GM23338 (cell line): ENCODE measurements around the gene CACNA2D2. TPM values are rescaled to one million over a fixed set of nuclear protein-coding genes. Genes with fewer than 3 reads are reported as not detected.
A peak's percentile ranks its signal among the peaks of the same experiment; 100 is the strongest.

Source experiments
- ATAC-seq: fragments of 200-7000 bp; cut with Tn5 transposase; 3 replicates; pipeline ENCODE4 v1.9.1; 2020
- DNase-seq: peaks from one replicate; pipeline ENCODE4 v3.0.0-alpha.2; 2015; ENCODE audit warnings: low spot score
- H2AFZ ChIP-seq: fragments of 200-600 bp; sonication (generic); 2 replicates; pipeline ENCODE4 v1.8.0; 2016; ENCODE audit warnings: antibody characterized with exemption, mild to moderate bottlenecking, moderate library complexity
- H3F3A ChIP-seq: fragments of 200-600 bp; sonication (generic); replicated peaks from 2 replicates; pipeline ENCODE4 v1.8.0; 2017; ENCODE audit warnings: antibody characterized with exemption, mixed run types, low read depth
- H3K27ac ChIP-seq: fragments of 200-600 bp; sonication (generic); 2 replicates; pipeline ENCODE4 v1.6.1; 2016; ENCODE audit warnings: low read depth
- H3K27me3 ChIP-seq: fragments of 200-600 bp; sonication (generic); 2 replicates; pipeline ENCODE4 v1.8.0; 2016; ENCODE audit warnings: mild to moderate bottlenecking, mixed run types, moderate library complexity; ENCODE audit not compliant: insufficient read depth
- H3K36me3 ChIP-seq: fragments of 200-600 bp; sonication (generic); 2 replicates; pipeline ENCODE4 v1.8.0; 2016; ENCODE audit warnings: mild to moderate bottlenecking; ENCODE audit not compliant: insufficient read depth
- H3K4me1 ChIP-seq: fragments of 200-600 bp; sonication (generic); 2 replicates; pipeline ENCODE4 v1.8.0; 2016; ENCODE audit warnings: mild to moderate bottlenecking, moderate library complexity; ENCODE audit not compliant: insufficient read depth
- H3K4me2 ChIP-seq: fragments of 200-600 bp; sonication (generic); 2 replicates; pipeline ENCODE4 v1.7.1; 2017; ENCODE audit warnings: mixed run types
- H3K4me3 ChIP-seq: fragments of 200-600 bp; sonication (generic); 2 replicates; pipeline ENCODE4 v1.6.1; 2016; ENCODE audit warnings: mixed run types
- H3K79me2 ChIP-seq: fragments of 200-600 bp; sonication (generic); replicated peaks from 2 replicates; pipeline ENCODE4 v1.8.0; 2017; ENCODE audit warnings: mild to moderate bottlenecking; ENCODE audit not compliant: insufficient read depth
- H3K9me2 ChIP-seq: fragments of 200-600 bp; sonication (generic); 2 replicates; pipeline ENCODE4 v1.8.0; 2017; ENCODE audit not compliant: insufficient read depth
- H4K20me1 ChIP-seq: fragments of 200-600 bp; sonication (generic); replicated peaks from 2 replicates; pipeline ENCODE4 v1.8.0; 2017; ENCODE audit warnings: mild to moderate bottlenecking; ENCODE audit not compliant: insufficient read depth
- H3K27ac Mint-ChIP-seq: 2 replicates; pipeline ENCODE4 v1.8.0; 2020; ENCODE audit warnings: inconsistent platforms, mild to moderate bottlenecking, moderate library complexity, mixed read lengths
- H3K27me3 Mint-ChIP-seq: 3 replicates; pipeline ENCODE4 v1.8.0; 2022; ENCODE audit warnings: low read depth, mild to moderate bottlenecking, moderate library complexity, mixed read lengths, inconsistent platforms; ENCODE audit not compliant: insufficient read depth, poor library complexity
- H3K36me3 Mint-ChIP-seq: 3 replicates; pipeline ENCODE4 v1.8.0; 2021; ENCODE audit warnings: low read depth, mild to moderate bottlenecking, inconsistent platforms, moderate library complexity, mixed read lengths
- H3K4me1 Mint-ChIP-seq: 3 replicates; pipeline ENCODE4 v1.8.0; 2020; ENCODE audit warnings: mild to moderate bottlenecking, inconsistent platforms, mixed read lengths
- H3K4me3 Mint-ChIP-seq: 3 replicates; pipeline ENCODE4 v1.8.0; 2021; ENCODE audit warnings: moderate library complexity, mild to moderate bottlenecking, inconsistent platforms, mixed read lengths
- H3K9me3 Mint-ChIP-seq: 3 replicates; pipeline ENCODE4 v1.8.0; 2020; ENCODE audit warnings: moderate library complexity, mild to moderate bottlenecking, inconsistent platforms, mixed read lengths
- CTCF ChIP-seq, 2 experiments: fragments of 200-600 bp in 1 of 2; sonication (generic) in 1 of 2; conservative IDR thresholded peaks; 2 replicates each; pipeline versions ENCODE4 v1.5.1 to v1.6.1; 2016 to 2017; ENCODE audit warnings: antibody characterized with exemption in 2 of 2, low read depth in 2 of 2, mild to moderate bottlenecking in 2 of 2, moderate library complexity in 1 of 2
- ETS1 ChIP-seq: IDR thresholded peaks from 2 replicates; pipeline ENCODE4 v1.6.1; 2016; ENCODE audit warnings: antibody characterized with exemption
- POLR2AphosphoS5 ChIP-seq: IDR thresholded peaks from 2 replicates; pipeline ENCODE4 v1.6.1; 2016; ENCODE audit warnings: antibody characterized with exemption, low read depth
- polyA plus RNA-seq: library from polyadenylated mRNA; unstranded; fragments of >200 nt; fragmentation: Nextera tagmentation; extraction: Ambion mirVana; gene quantifications from 2 replicates; pipeline ENCODE4 v1.2.1, GENCODE V29; 2016
- total RNA-seq: library from RNA; depleted of rRNA; stranded (reverse); fragments of >200 nt; shearing (Covaris generic); gene quantifications from 2 replicates; pipeline ENCODE4 v1.2.3, GENCODE V29; 2014

Gene CACNA2D2
- total and polyA plus RNA-seq, 2 experiments from 2014 or later, result 4.7 to 11.4 TPM

GRCh38 chr3:50320853-50321335 lies 182.5 kb downstream of the CACNA2D2 start:
- Histone ChIP-seq H3K4me2 (peak overlapping the region; percentile 99), H3K79me2 (peaks cover 26% of the 10 kb centered on the region), H2AFZ (no peak overlapping the region), H4K20me1 (peaks cover 5% of the 10 kb centered on the region; the same call in 1 of the 2 replicates), H3K27ac (peak overlapping the region; percentile 100), H3K27me3 (no peaks in the 10 kb centered on the region), H3K9me2 (no peaks in the 10 kb centered on the region), H3F3A (peaks cover 20% of the 10 kb centered on the region; the same call in 1 of the 2 replicates), H3K36me3 (peaks cover 8% of the 10 kb centered on the region), H3K4me3 (peak overlapping the region; percentile 97), H3K4me1 (peaks cover 15% of the 10 kb centered on the region)
- H3K4me3 Mint-ChIP-seq, result peak overlapping the region; percentile 86
- H3K27me3 Mint-ChIP-seq, result peaks cover 11% of the 10 kb centered on the region
- TF ChIP-seq ETS1, result no peak
- peak; percentile 41 for ATAC-seq
- peaks cover 51% of the 10 kb centered on the region for H3K36me3 Mint-ChIP-seq
- peaks cover 43% of the 10 kb centered on the region for H3K4me1 Mint-ChIP-seq
- peak; percentile 91 for DNase-seq
- H3K27ac Mint-ChIP-seq, result peak overlapping the region; percentile 82; the same call in 1 of the 2 replicates
- no peaks in the 10 kb centered on the region for H3K9me3 Mint-ChIP-seq

GRCh38 chr3:50319894-50320625 lies 183.4 kb downstream of the CACNA2D2 start:
- Histone ChIP-seq H3F3A (peaks cover 20% of the 10 kb centered on the region; the same call in 1 of the 2 replicates), H3K4me2 (peak overlapping the region; percentile 99), H3K27ac (peak overlapping the region; percentile 100), H3K36me3 (peaks cover 8% of the 10 kb centered on the region), H3K79me2 (peaks cover 26% of the 10 kb centered on the region), H2AFZ (no peak overlapping the region), H3K9me2 (no peaks in the 10 kb centered on the region), H3K4me3 (peak overlapping the region; percentile 97), H3K4me1 (peaks cover 15% of the 10 kb centered on the region), H4K20me1 (peaks cover 5% of the 10 kb centered on the region; the same call in 1 of the 2 replicates), H3K27me3 (no peaks in the 10 kb centered on the region)
- 0 out of 2 replicates have a peak overlapping the region, but pooled peaks have one; percentile 82 for H3K27ac Mint-ChIP-seq
- no peaks in the 10 kb centered on the region for H3K9me3 Mint-ChIP-seq
- peaks cover 15% of the 10 kb centered on the region for H3K27me3 Mint-ChIP-seq
- ATAC-seq (no peak), DNase-seq (no peak)
- H3K36me3 Mint-ChIP-seq, result peaks cover 56% of the 10 kb centered on the region
- H3K4me3 Mint-ChIP-seq, result peak overlapping the region; percentile 86
- peaks cover 43% of the 10 kb centered on the region for H3K4me1 Mint-ChIP-seq
- no peak; the same call in 1 of the 2 replicates for TF ChIP-seq POLR2AphosphoS5
- TF ChIP-seq CTCF (conservative IDR thresholded peaks at IDR 0.05; ENCODE audit: low read depth in 2 of 2), result peak in 1 of 2 experiments; percentile 27; a peak in 2 of 4 replicates
